Measurements from ENCODE around the gene INPP5E.

The INPP5E gene

DNA sequence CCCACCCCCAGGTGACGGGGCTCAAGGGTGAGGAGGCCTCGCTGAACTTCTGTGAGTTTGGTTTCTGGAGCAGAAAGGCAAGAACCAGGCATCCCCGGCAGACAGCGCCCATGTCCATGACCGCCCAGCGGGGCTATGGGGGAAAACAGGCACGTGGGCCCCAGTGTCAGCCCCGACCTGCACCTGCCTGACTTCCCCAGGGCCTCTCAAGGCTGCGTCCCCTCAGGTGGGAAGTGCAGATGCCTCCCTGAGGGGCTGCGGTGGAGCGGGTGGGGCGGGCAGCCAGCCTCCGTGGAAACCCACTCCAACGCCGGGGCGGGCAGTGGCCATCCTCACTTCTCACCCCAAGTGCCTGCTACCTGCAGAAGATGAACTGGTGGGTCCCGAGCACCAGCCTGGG, 59.3 kb downstream of the INPP5E start:
- DNase-seq = no peak

DNA sequence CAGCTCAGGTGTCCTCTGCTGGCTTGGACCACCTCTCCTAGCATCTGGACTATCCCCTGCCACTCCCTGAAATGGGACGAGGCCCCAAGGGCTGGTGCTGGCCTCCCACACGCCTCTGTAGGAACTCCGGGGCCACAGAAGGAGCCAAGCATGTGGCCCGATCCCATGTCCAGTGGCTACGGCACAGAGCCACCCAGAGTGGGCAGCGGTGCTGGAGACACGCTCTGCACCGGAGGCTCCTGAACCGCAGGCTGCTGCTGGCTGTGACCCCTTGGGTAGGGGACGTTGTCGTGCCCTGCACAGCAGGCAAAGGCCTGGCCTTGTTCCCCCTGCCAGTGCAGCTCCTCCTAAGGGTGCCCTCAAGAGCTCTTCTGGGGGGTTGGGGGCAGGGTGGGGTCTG, 59.8 kb downstream of the INPP5E start:
- DNase-seq = no peak

DNA sequence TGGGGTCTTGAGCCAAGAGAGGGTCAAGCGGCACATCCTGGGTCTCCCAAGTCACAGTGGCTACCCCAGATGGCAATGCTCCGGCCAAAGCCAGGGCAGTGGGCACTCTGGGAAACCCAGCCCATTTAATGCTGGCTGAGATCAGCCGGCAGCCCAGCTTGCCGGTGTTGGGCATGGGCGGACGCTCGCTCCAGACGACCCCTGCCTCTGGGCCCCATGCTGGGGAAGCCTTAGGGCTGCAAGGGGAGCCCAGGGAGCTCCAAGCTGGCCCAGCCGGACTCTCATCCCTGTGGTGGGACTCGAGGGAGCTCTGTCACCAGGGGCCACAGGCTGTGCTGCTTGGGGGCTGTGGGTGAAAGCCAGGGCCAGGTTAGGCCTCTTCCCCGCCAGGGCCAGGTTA, 60.2 kb downstream of the INPP5E start:
- DNase-seq = no peak

DNA sequence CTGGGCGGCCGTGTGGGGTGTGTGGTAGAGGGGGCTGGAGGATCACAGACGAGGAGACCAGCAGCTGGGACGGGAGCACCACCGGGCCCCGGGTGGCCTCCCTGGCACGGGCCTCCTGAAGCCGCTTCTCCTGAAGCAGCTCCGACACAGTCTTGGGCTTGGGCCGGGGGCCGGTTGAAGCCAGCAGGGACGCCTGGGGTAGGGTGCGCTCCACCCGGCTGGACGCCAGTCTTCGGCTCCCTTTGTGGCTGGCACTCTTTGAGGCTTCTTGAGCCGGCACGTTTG, 60.7 kb downstream of the INPP5E start:
- DNase-seq = no peak

All from COR-L47 (cell line).